Ishikawa (cell line): ENCODE measurements around the gene TM4SF20.

Source experiments
- CREB1 ChIP-seq: IDR thresholded peaks from 2 replicates; pipeline ENCODE4 v1.6.1; 2012; ENCODE audit warnings: low read depth
- MAX ChIP-seq: IDR thresholded peaks from 2 replicates; pipeline ENCODE4 v1.6.1; 2012
- TAF1 ChIP-seq: IDR thresholded peaks from 2 replicates; pipeline ENCODE4 v1.6.1; 2012; ENCODE audit warnings: low read depth, mild to moderate bottlenecking

TM4SF20 gene

GRCh38 chr2:227312579-227312978 is 66.5 kb downstream of the TM4SF20 start:
- TF ChIP-seq MAX (no peak), CREB1 (no peak), TAF1 (no peak)
